ENCODE measurements around the gene PPFIA2.
"Not testable (repeated sequence)": the region's sequence is repeated elsewhere in the genome, so short reads cannot be mapped to it uniquely, and the experiment has no call there.

The PPFIA2 gene

DNA sequence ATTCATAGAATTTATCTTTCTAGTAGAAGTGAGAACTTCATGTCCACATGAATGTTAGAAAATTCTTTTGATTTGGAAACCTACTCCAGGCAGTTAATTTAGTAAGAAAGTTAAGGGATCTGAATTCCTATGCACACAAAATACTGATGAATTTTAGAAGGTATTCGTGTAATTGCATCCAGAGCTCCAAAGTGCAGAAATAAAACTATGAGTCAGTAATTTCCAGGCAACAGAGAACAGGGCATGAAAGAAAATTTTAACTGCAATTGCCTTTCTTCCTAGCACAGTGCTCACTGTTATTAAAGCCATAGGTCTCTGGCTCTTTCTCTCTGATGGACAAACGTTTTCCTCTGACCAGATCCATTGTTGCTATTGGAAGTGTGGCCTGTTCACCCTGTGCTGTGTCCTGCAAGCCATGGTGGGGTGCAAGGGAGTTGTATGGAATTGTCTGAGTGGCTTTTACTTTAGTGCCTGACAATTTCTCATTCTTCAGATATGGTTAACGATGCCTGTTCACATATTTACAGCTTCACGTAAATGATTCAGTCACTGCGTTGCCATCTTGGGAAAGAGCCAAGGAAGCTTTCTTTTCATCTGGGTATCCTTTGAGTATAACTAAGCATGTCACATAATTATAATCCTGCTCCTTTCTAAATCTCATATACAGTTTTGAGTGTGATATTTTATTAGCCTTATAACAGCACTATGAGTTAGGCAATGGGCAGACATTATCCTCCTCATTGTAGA is 536.1 kb downstream of the PPFIA2 start:
- H3K4me3 ChIP-seq (ENCODE audit: low read depth, low read length) = no peak overlapping the region
- TF ChIP-seq, protein P1, sequence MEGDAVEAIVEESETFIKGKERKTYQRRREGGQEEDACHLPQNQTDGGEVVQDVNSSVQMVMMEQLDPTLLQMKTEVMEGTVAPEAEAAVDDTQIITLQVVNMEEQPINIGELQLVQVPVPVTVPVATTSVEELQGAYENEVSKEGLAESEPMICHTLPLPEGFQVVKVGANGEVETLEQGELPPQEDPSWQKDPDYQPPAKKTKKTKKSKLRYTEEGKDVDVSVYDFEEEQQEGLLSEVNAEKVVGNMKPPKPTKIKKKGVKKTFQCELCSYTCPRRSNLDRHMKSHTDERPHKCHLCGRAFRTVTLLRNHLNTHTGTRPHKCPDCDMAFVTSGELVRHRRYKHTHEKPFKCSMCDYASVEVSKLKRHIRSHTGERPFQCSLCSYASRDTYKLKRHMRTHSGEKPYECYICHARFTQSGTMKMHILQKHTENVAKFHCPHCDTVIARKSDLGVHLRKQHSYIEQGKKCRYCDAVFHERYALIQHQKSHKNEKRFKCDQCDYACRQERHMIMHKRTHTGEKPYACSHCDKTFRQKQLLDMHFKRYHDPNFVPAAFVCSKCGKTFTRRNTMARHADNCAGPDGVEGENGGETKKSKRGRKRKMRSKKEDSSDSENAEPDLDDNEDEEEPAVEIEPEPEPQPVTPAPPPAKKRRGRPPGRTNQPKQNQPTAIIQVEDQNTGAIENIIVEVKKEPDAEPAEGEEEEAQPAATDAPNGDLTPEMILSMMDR (IDR thresholded peaks at IDR 0.05; ENCODE audit: low read depth, low read length) = no peak

DNA sequence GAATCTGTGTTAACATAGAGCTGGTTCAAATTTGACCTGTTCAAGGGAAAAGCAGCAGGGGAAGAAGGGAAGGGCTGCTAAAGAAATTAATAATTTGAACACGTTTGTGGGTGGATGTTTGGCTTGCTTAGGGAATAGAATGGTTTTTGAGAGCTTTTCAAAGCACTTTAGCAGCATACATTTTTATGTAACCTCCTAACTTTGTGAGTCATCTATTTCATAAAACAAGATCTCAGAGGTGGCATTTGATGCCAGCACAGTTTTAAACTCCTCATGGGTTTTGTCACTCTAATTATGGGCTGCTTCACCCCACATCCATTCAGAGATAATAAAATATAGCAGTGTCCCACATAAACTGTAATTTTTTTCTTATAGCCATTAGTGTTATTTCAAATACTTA is 537.5 kb downstream of the PPFIA2 start:
- TF ChIP-seq, protein P1 (IDR thresholded peaks at IDR 0.05; ENCODE audit: low read depth, low read length) = no peak
- H3K4me3 ChIP-seq (ENCODE audit: low read depth, low read length) = no peak overlapping the region

DNA sequence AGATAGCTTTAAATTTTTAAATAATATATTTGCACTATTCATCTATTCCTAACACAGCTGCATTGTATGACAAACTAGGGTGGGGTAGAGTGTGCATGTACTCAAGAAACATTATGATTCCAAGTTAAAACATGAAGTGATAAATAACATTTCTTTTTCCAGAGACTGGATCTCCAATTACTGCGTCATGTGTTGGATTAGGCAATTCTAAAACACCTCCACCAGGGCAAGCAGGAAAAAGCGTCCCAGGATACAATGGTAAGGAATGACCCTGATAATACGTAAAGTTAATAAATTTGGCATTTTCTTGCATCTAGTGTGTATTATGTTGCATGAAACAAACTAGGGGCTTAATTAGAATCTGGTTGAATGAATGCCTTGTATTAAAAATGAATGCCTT is 542.4 kb downstream of the PPFIA2 start:
- TF ChIP-seq, protein P1 (IDR thresholded peaks at IDR 0.05; ENCODE audit: low read depth, low read length) = no peak
- H3K4me3 ChIP-seq (ENCODE audit: low read depth, low read length) = no peak overlapping the region

DNA sequence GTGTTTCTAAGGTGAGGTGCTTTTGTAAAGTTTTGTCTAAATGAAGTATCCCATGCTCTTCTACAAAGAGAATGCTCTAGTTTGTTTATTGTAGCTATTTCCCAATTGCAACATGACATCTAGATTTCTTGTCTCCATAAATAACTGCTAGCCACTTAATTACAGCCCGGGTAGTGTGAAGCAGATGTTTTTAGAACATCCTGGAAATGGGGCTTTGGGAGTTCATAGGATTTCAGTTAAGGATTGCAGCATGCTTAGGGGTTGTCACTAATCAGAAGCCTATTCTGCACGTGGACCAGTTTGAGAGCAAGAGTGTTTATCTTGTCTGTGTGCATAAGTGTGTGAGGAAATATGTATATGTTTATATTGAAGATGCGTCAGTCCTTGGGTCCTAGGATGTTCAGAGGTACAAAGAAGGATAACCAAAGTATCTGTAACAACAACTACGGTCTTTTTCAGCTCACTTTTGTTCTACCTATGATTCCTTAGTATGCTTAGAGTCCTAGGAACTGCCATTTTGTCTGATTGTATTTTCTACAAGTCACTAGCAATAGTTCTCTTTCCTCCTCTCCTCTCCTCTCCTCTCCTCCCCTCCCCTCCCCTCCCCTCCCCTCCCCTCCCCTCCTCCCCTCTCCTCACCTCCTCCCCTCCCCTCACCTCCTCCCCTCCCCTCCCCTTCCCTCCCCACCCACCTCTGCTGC is 546.0 kb downstream of the PPFIA2 start:
- TF ChIP-seq, protein P1 (IDR thresholded peaks at IDR 0.05; ENCODE audit: low read depth, low read length) = no peak
- H3K4me3 ChIP-seq (ENCODE audit: low read depth, low read length) = no peak overlapping the region

DNA sequence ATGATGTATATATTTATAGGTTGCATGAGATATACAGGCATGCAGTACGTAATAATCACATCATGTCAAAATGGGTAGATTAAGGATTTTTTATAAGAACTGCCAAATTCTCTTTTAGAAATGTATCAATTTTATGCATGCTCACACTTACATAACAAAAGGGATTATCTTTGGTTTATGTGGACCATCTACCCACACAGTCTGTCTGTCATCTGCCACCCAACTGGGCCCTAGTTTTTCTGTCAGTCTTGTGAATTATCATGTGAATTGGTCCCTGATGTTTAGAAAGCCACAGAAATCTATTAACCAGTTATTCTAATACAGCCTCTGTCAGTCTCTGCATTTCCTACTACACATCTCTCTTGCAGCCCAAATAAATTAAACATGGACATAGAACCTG is 547.8 kb downstream of the PPFIA2 start:
- TF ChIP-seq, protein P1 (IDR thresholded peaks at IDR 0.05; ENCODE audit: low read depth, low read length) = no peak
- H3K4me3 ChIP-seq (ENCODE audit: low read depth, low read length) = no peak overlapping the region

DNA sequence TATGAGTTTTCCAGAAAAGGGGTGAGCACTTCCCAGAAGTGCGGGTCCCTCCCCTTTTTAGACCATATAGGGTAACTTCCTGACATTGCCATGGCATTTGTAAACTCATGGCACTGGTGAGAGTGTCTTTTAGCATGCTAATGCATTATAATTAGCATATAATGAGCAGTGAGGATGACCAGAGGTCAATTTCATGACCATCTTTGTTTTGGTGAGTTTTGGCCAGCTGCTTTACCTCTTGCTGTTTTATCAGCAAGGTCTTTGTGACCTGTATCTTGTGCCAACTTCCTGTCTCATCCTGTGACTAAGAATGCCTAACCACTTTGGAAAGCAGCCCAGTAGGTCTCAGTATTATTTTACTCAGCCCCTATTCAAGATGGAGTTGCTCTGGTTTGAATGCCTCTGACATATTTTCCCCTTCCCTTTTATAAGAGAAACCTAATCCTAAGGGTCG is 549.4 kb downstream of the PPFIA2 start:
- H3K4me3 ChIP-seq (ENCODE audit: low read depth, low read length) = not testable (repeated sequence)

DNA sequence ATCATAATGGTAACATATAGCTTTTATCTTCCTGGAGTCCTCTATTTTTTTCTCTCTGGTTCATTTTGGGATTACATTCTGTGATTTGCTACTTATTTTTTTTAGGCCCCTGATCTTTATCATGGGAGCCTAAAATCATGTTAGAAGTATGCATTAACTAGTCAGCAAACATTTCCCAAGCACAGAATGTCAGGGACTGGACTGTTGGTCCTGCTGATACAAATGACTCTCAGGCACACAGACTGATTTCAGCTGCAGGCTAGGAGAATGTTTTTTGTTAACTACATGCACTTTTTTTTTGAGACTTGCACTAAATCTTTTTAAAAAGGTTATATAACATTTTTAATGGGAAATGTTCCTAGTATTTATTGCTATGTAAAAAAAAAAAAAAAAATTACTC is 550.1 kb downstream of the PPFIA2 start:
- no peak overlapping the region for H3K4me3 ChIP-seq (ENCODE audit: low read depth, low read length)
- TF ChIP-seq, protein P1 (IDR thresholded peaks at IDR 0.05; ENCODE audit: low read depth, low read length) = no peak
